NCI-H1436 treated with DMSO at 0.1 percent for 48 hours (cell line): Measurements from ENCODE around the gene FAM20C.

Experiments used
- DNase-seq: peaks from one replicate; lab custom pipeline; 2025; lab: John Stamatoyannopoulos, UW

FAM20C gene

GRCh38 chr7:191981-192649, at the start of gene FAM20C:
Gene FAM20C (plus strand): TSS chr7:192571. CDS start chr7:193200, 629 bp downstream.
- no peak for DNase-seq

- no peak for DNase-seq
These were observed 49.1 kb upstream of the FAM20C start for GRCh38 chr7:143145-143751.

GRCh38 chr7:143811-144453, 48.4 kb upstream of the FAM20C start:
- no peak for DNase-seq

- no peak for DNase-seq
These were observed 47.9 kb upstream of the FAM20C start for GRCh38 chr7:144454-144826.

- DNase-seq = no peak
These were observed 46.5 kb upstream of the FAM20C start for GRCh38 chr7:145863-146262.

GRCh38 chr7:148543-148931, 43.8 kb upstream of the FAM20C start:
- no peak for DNase-seq

- peak; percentile 93 for DNase-seq
These were observed 43.2 kb upstream of the FAM20C start for GRCh38 chr7:148932-149790.

GRCh38 chr7:149791-150636, 42.4 kb upstream of the FAM20C start:
- no peak for DNase-seq

- no peak for DNase-seq
These were observed 41.6 kb upstream of the FAM20C start for GRCh38 chr7:150811-151221.

- DNase-seq = no peak
These were observed 40.9 kb upstream of the FAM20C start for GRCh38 chr7:151346-152050.

GRCh38 chr7:152702-153391, 39.5 kb upstream of the FAM20C start:
- DNase-seq = no peak

GRCh38 chr7:153604-154003, 38.8 kb upstream of the FAM20C start:
- DNase-seq = no peak

GRCh38 chr7:154096-154799, 38.1 kb upstream of the FAM20C start:
- DNase-seq = no peak

GRCh38 chr7:155469-155900, 36.9 kb upstream of the FAM20C start:
- DNase-seq = no peak

GRCh38 chr7:156111-157007, 36.0 kb upstream of the FAM20C start:
- DNase-seq = no peak

GRCh38 chr7:157008-157310, 35.4 kb upstream of the FAM20C start:
- DNase-seq = no peak

GRCh38 chr7:157771-158625, 34.4 kb upstream of the FAM20C start:
- DNase-seq = no peak

GRCh38 chr7:158771-159170, 33.6 kb upstream of the FAM20C start:
- DNase-seq = no peak
